HG03439 (cell line): ENCODE data around the gene ID1.
A peak's percentile ranks its signal among the peaks of the same experiment; 100 is the strongest.

Experiments used
- ATAC-seq: cut with Tn5 transposase; IDR thresholded peaks from one replicate; pipeline ENCODE4 v1.9.1; 2021; ENCODE audit warnings: mild to moderate bottlenecking, moderate library complexity; ENCODE audit not compliant: unreplicated experiment

ID1 gene, protein sequence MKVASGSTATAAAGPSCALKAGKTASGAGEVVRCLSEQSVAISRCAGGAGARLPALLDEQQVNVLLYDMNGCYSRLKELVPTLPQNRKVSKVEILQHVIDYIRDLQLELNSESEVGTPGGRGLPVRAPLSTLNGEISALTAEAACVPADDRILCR

GRCh38 chr20:31605031-31605901, at the start of gene ID1:
ID1 (plus strand) TSS chr20:31605289; CDS start chr20:31605388, 99 bp downstream.
- peak; percentile 82 for ATAC-seq

- ATAC-seq = no peak
Measured at GRCh38 chr20:31559704-31560093, 45.4 kb upstream of the ID1 start.

GRCh38 chr20:31560094-31560745, 44.9 kb upstream of the ID1 start:
- peak; percentile 67 for ATAC-seq

GRCh38 chr20:31560746-31561598, 44.1 kb upstream of the ID1 start:
- ATAC-seq = no peak

DNA sequence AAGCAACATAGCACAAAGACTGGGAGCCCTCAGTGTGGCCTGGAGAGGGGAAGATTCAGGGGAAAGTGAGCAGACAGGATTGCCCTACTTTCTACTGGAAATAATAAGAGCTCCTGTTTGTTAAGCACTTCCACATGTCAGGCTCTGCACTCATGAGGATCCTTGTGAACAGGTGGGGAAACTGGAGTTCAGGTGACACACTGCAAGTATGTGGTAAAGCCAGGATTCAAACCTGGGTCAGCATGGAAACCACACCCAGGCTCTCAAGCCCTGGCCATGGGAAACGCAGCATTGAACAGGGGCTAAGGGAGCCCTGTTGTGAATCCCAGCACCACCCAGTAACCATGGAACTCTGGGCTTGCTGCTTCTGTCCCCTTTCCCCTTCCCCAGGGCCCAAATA, 42.8 kb upstream of the ID1 start:
- ATAC-seq = no peak

GRCh38 chr20:31564284-31564683, 40.8 kb upstream of the ID1 start:
- ATAC-seq = no peak

GRCh38 chr20:31565699-31566318, 39.3 kb upstream of the ID1 start:
- no peak for ATAC-seq

DNA sequence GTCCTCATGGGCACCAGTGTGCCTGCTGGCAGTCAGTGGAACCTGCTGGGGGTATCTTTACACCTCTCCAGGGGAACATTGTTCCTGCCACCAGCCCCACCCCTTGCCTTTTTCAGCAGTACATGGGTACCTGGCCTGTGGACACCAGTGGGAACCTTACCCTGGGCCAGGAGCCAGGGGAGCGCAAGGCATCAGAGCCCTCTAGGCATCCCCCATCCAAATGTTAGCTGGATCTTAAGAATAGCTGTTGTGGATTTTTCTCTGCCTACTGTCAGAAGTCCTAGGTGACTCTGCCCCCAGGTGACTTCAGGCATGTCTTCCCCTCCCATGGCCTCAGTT, 38.8 kb upstream of the ID1 start:
- ATAC-seq = no peak

- ATAC-seq = no peak
Measured at GRCh38 chr20:31566658-31567379, 38.3 kb upstream of the ID1 start.

DNA sequence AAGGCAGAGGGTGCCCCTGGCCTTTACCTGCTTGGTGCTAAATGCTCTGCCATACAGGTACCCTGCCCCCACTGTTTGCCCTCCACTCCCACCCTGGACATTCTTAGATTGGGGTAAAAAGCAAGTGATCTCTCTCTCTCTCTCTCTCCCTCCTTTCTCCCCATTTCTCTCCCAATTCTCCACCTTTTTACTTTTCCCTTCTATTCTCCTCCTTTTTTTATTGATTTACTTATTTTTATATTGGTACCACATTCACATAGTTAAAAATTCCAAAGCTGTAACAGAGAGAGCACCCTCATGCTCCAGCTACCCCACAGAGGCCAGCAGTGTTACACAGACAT, 37.7 kb upstream of the ID1 start:
- ATAC-seq = no peak

GRCh38 chr20:31568041-31568731, 36.9 kb upstream of the ID1 start:
- ATAC-seq = no peak

DNA sequence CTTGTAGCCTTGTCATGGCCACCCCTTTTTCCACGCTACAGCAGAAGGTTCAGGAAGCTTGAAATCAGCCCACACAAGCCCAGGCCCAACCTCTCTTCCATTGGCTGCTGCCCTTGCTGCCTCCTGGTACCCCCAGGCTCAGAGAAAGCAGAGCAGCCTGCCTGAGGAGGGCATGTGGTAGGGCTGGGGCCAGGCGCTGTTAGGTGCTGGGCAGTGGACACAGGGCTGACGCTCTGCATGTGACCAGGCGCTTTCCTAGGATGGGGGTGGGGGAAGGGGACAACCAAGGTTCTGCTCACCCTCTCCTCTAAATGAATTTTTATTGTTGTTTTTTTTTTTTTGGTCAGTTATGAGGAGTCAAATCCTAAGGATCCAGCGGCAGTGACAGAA, 36.3 kb upstream of the ID1 start:
- no peak for ATAC-seq

- no peak for ATAC-seq
Measured at GRCh38 chr20:31569163-31570020, 35.7 kb upstream of the ID1 start.

DNA sequence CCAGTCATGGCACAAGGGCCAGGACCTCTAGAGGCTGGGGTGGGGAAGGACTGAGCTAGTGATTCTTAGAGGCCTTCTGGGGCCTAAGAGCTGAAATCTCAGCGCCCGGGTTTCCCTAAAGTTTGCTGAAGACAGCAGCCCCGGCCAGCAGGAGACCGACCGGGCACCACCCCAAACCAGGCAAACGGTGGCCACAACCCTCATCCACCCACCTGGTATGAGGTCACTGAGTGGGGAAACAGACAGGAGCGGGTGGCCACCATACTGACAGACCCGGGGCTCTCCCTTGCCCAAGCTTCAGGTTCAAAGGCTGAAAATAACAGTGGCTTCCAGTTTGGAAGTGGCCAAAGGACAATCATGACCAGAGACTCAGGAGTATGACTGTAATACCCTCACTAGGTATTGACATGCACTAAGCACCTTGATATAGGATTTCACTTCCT, 35.0 kb upstream of the ID1 start:
- ATAC-seq = no peak

- no peak for ATAC-seq
Measured at GRCh38 chr20:31570735-31571617, 34.1 kb upstream of the ID1 start.

GRCh38 chr20:31572042-31572700, 32.9 kb upstream of the ID1 start:
- ATAC-seq = peak; percentile 2
